Skeletal muscle satellite cell (primary cell): ENCODE measurements around the gene LRBA.

Source experiments
- H3K27me3 ChIP-seq: 2 replicates; pipeline ENCODE4 v1.7.0; 2013; ENCODE audit warnings: low read length; ENCODE audit not compliant: control insufficient read depth, insufficient read depth
- H3K36me3 ChIP-seq: 2 replicates; pipeline ENCODE4 v1.7.0; 2013; ENCODE audit warnings: mild to moderate bottlenecking, control low read depth, low read length; ENCODE audit not compliant: insufficient read depth
- H3K4me1 ChIP-seq: 2 replicates; pipeline ENCODE4 v1.7.0; 2013; ENCODE audit warnings: low read length; ENCODE audit not compliant: control insufficient read depth, insufficient read depth
- H3K4me2 ChIP-seq: 2 replicates; pipeline ENCODE4 v1.7.0; 2013; ENCODE audit warnings: mild to moderate bottlenecking, low read length
- H3K4me3 ChIP-seq: 2 replicates; pipeline ENCODE4 v1.7.0; 2013; ENCODE audit warnings: low read length
- H3K9ac ChIP-seq: 2 replicates; pipeline ENCODE4 v1.7.0; 2013; ENCODE audit warnings: mild to moderate bottlenecking, low read depth, low read length, moderate library complexity
- H3K9me3 ChIP-seq: replicated peaks from 2 replicates; pipeline ENCODE4 v1.7.0; 2013; ENCODE audit warnings: mild to moderate bottlenecking, control low read depth, low read length

The LRBA gene

GRCh38 chr4:150988238-150988637, 26.8 kb downstream of the LRBA start:
- no peaks in the 10 kb centered on the region for H3K27me3 ChIP-seq
- H3K9me3 ChIP-seq = no peaks in the 10 kb centered on the region

GRCh38 chr4:150987204-150987603, 27.9 kb downstream of the LRBA start:
- Histone ChIP-seq H3K4me3 (no peak overlapping the region), H3K4me2 (no peak overlapping the region), H3K9ac (no peak overlapping the region), H3K27me3 (no peaks in the 10 kb centered on the region), H3K4me1 (no peaks in the 10 kb centered on the region), H3K36me3 (no peaks in the 10 kb centered on the region), H3K9me3 (no peaks in the 10 kb centered on the region)

More at GRCh38 chr4:150988238-150988637, 26.8 kb downstream of the LRBA start:
- Histone ChIP-seq H3K36me3 (no peaks in the 10 kb centered on the region), H3K4me1 (no peaks in the 10 kb centered on the region), H3K9ac (no peak overlapping the region), H3K4me3 (no peak overlapping the region), H3K4me2 (no peak overlapping the region)

- Histone ChIP-seq H3K27me3 (no peaks in the 10 kb centered on the region), H3K4me2 (no peak overlapping the region), H3K9ac (no peak overlapping the region), H3K4me1 (no peaks in the 10 kb centered on the region), H3K36me3 (no peaks in the 10 kb centered on the region), H3K9me3 (no peaks in the 10 kb centered on the region), H3K4me3 (no peak overlapping the region)
These were observed 29.0 kb downstream of the LRBA start for GRCh38 chr4:150986085-150986484.

GRCh38 chr4:150983851-150984250, 31.2 kb downstream of the LRBA start:
- Histone ChIP-seq H3K4me2 (no peak overlapping the region), H3K27me3 (no peaks in the 10 kb centered on the region)

GRCh38 chr4:150982557-150983233, 32.4 kb downstream of the LRBA start:
- Histone ChIP-seq H3K9ac (no peak overlapping the region), H3K4me3 (no peak overlapping the region), H3K4me1 (no peaks in the 10 kb centered on the region), H3K36me3 (no peaks in the 10 kb centered on the region), H3K9me3 (no peaks in the 10 kb centered on the region), H3K4me2 (no peak overlapping the region), H3K27me3 (no peaks in the 10 kb centered on the region)

More at GRCh38 chr4:150983851-150984250, 31.2 kb downstream of the LRBA start:
- no peak overlapping the region for H3K4me3 ChIP-seq
- no peaks in the 10 kb centered on the region for H3K9me3 ChIP-seq
- H3K9ac ChIP-seq = no peak overlapping the region
- no peaks in the 10 kb centered on the region for H3K4me1 ChIP-seq
- no peaks in the 10 kb centered on the region for H3K36me3 ChIP-seq

- no peak overlapping the region for H3K9ac ChIP-seq
- H3K4me2 ChIP-seq = no peak overlapping the region
- H3K4me1 ChIP-seq = no peaks in the 10 kb centered on the region
- H3K27me3 ChIP-seq = no peaks in the 10 kb centered on the region
- no peak overlapping the region for H3K4me3 ChIP-seq
- H3K36me3 ChIP-seq = no peaks in the 10 kb centered on the region
- H3K9me3 ChIP-seq = no peaks in the 10 kb centered on the region
These were observed 36.1 kb downstream of the LRBA start for GRCh38 chr4:150978738-150979575.

- no peaks in the 10 kb centered on the region for H3K27me3 ChIP-seq
- no peak overlapping the region for H3K4me3 ChIP-seq
- no peak overlapping the region for H3K9ac ChIP-seq
- H3K4me1 ChIP-seq = no peaks in the 10 kb centered on the region
- no peaks in the 10 kb centered on the region for H3K9me3 ChIP-seq
- no peak overlapping the region for H3K4me2 ChIP-seq
- H3K36me3 ChIP-seq = no peaks in the 10 kb centered on the region
These were observed 38.5 kb downstream of the LRBA start for GRCh38 chr4:150976478-150977118.

- no peaks in the 10 kb centered on the region for H3K27me3 ChIP-seq
- no peak overlapping the region for H3K4me3 ChIP-seq
- no peaks in the 10 kb centered on the region for H3K36me3 ChIP-seq
- no peak overlapping the region for H3K4me2 ChIP-seq
- H3K9ac ChIP-seq = no peak overlapping the region
- no peaks in the 10 kb centered on the region for H3K9me3 ChIP-seq
- no peaks in the 10 kb centered on the region for H3K4me1 ChIP-seq
These were observed 40.3 kb downstream of the LRBA start for GRCh38 chr4:150974750-150975149.

GRCh38 chr4:150974252-150974640, 40.8 kb downstream of the LRBA start:
- Histone ChIP-seq H3K9me3 (no peaks in the 10 kb centered on the region), H3K36me3 (no peaks in the 10 kb centered on the region), H3K9ac (no peak overlapping the region), H3K4me2 (no peak overlapping the region), H3K4me1 (no peaks in the 10 kb centered on the region), H3K27me3 (no peaks in the 10 kb centered on the region), H3K4me3 (no peak overlapping the region)

GRCh38 chr4:150973626-150974251, 41.3 kb downstream of the LRBA start:
- Histone ChIP-seq H3K27me3 (no peaks in the 10 kb centered on the region), H3K9me3 (no peaks in the 10 kb centered on the region), H3K4me3 (no peak overlapping the region), H3K36me3 (no peaks in the 10 kb centered on the region), H3K9ac (no peak overlapping the region), H3K4me1 (no peaks in the 10 kb centered on the region), H3K4me2 (no peak overlapping the region)

- H3K9ac ChIP-seq = no peak overlapping the region
- H3K36me3 ChIP-seq = no peaks in the 10 kb centered on the region
- H3K9me3 ChIP-seq = no peaks in the 10 kb centered on the region
- no peaks in the 10 kb centered on the region for H3K27me3 ChIP-seq
- H3K4me1 ChIP-seq = no peaks in the 10 kb centered on the region
- no peak overlapping the region for H3K4me3 ChIP-seq
- H3K4me2 ChIP-seq = no peak overlapping the region
These were observed 42.5 kb downstream of the LRBA start for GRCh38 chr4:150972592-150972991.
